Keratinocyte (primary cell): Measurements from ENCODE around the gene TSACC.

ENCODE experiments used
- EZH2 ChIP-seq: IDR thresholded peaks from one replicate; pipeline ENCODE4 v1.6.1; 2012; ENCODE audit warnings: inconsistent platforms, mild to moderate bottlenecking, low read length, moderate library complexity
- TF ChIP-seq, protein P1 (sequence below), 3 experiments: IDR thresholded peaks in 1 of 3; conservative IDR thresholded peaks in 1 of 3; optimal IDR thresholded peaks in 1 of 3; 2 replicates in 2 of 3; 3 replicates in 1 of 3; pipeline versions ENCODE3 to v1.5.1; 2011; ENCODE audit warnings: low read length in 3 of 3, mild to moderate bottlenecking in 3 of 3, moderate library complexity in 2 of 3, control low read depth in 1 of 3, inconsistent platforms in 1 of 3; ENCODE audit not compliant: insufficient read depth in 2 of 3; ENCODE audit errors: extremely low read depth in 1 of 3

DNA sequence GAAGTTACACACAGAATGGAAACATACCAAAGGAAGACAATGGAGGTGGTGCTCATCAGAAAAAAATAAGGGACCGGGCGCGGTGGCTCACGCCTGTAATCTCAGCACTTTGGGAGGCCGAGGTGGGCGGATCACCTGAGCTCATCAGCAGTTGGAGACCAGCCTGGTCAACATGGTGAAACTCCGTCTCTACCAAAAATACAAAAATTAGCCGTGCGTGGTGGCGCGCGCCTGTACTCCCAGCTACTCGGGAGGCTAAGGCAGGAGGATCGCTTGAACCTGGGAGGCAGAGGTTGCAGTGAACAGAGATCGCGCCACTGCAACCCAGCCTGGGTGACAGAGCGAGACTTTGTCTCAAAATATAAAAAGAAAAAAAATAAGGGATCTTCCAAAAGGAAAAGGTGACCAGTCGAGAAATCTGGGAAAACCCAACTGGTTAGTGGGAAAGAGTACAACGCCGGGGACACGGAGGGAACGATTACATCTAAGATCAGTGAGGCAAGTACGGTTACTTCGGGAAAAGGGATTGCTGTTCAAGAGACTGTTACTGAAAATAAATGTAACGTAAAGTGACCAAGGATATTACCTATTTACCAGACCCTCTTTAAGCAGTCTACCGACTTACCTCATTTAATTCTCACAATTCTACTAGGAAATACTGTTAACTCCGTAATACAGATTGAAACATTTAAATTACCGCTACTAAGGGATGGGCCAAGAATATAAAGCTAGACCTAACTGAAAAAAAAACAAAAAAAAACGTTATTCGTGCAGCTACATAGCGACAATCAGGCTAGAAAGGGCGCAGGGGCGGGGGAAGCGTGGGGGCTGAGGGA lies 1.1 kb upstream of the TSACC start:
- TF ChIP-seq, protein P1, sequence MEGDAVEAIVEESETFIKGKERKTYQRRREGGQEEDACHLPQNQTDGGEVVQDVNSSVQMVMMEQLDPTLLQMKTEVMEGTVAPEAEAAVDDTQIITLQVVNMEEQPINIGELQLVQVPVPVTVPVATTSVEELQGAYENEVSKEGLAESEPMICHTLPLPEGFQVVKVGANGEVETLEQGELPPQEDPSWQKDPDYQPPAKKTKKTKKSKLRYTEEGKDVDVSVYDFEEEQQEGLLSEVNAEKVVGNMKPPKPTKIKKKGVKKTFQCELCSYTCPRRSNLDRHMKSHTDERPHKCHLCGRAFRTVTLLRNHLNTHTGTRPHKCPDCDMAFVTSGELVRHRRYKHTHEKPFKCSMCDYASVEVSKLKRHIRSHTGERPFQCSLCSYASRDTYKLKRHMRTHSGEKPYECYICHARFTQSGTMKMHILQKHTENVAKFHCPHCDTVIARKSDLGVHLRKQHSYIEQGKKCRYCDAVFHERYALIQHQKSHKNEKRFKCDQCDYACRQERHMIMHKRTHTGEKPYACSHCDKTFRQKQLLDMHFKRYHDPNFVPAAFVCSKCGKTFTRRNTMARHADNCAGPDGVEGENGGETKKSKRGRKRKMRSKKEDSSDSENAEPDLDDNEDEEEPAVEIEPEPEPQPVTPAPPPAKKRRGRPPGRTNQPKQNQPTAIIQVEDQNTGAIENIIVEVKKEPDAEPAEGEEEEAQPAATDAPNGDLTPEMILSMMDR (optimal IDR thresholded peaks at IDR 0.05 in 1 of 3, IDR thresholded peaks at IDR 0.05 in 1 of 3, conservative IDR thresholded peaks at IDR 0.05 in 1 of 3; ENCODE audit: extremely low read depth in 1 of 3, insufficient read depth in 2 of 3, low read length in 3 of 3), result no peak
- no peak for TF ChIP-seq EZH2
